ENCODE data around the gene SWSAP1.
A peak's percentile ranks its signal among the peaks of the same experiment; 100 is the strongest.
"Not testable (repeated sequence)": the region's sequence is repeated elsewhere in the genome, so short reads cannot be mapped to it uniquely, and the experiment has no call there.

Gene SWSAP1

GRCh38 chr19:11342429-11342828 lies 32.0 kb upstream of the SWSAP1 start:
- TF ChIP-seq CTCF (IDR thresholded peaks at IDR 0.05; ENCODE audit: extremely low read depth, insufficient read depth, missing control alignments), result no peak
- in situ Hi-C loops (cut with MboI; ENCODE audit: low pct_unique_long_range_greater_than_20kb, low sequenced_read_pairs, unreplicated experiment), result no loop called here
- DNase-seq (ENCODE audit: low spot score), result no peak

GRCh38 chr19:11345122-11345803 lies 29.2 kb upstream of the SWSAP1 start:
- in situ Hi-C loops (cut with MboI; ENCODE audit: low pct_unique_long_range_greater_than_20kb, low sequenced_read_pairs, unreplicated experiment), result no loop called here
- no peak for DNase-seq (ENCODE audit: low spot score)
- TF ChIP-seq CTCF (IDR thresholded peaks at IDR 0.05; ENCODE audit: extremely low read depth, insufficient read depth, missing control alignments), result no peak

- in situ Hi-C loops (cut with MboI; ENCODE audit: low pct_unique_long_range_greater_than_20kb, low sequenced_read_pairs, unreplicated experiment), result no loop called here
- TF ChIP-seq CTCF (IDR thresholded peaks at IDR 0.05; ENCODE audit: extremely low read depth, insufficient read depth, missing control alignments), result peak; percentile 26
- DNase-seq (ENCODE audit: low spot score), result peak; percentile 97
Observed at GRCh38 chr19:11346104-11346940, 28.1 kb upstream of the SWSAP1 start, which contains the start of the genes CCDC159 and TMEM205. CCDC159 (plus strand) TSS chr19:11346519; CDS start chr19:11346607, 88 bp downstream. TMEM205 (minus strand) TSS chr19:11346268; CDS start chr19:11345619, 649 bp downstream.

GRCh38 chr19:11347546-11348039 lies 26.9 kb upstream of the SWSAP1 start:
- DNase-seq (ENCODE audit: low spot score), result no peak
- no peak for TF ChIP-seq CTCF (IDR thresholded peaks at IDR 0.05; ENCODE audit: extremely low read depth, insufficient read depth, missing control alignments)
- in situ Hi-C loops (cut with MboI; ENCODE audit: low pct_unique_long_range_greater_than_20kb, low sequenced_read_pairs, unreplicated experiment), result no loop called here

GRCh38 chr19:11349171-11349570 lies 25.3 kb upstream of the SWSAP1 start:
- no peak for DNase-seq (ENCODE audit: low spot score)
- in situ Hi-C loops (cut with MboI; ENCODE audit: low pct_unique_long_range_greater_than_20kb, low sequenced_read_pairs, unreplicated experiment), result no loop called here
- no peak for TF ChIP-seq CTCF (IDR thresholded peaks at IDR 0.05; ENCODE audit: extremely low read depth, insufficient read depth, missing control alignments)

- in situ Hi-C loops (cut with MboI; ENCODE audit: low pct_unique_long_range_greater_than_20kb, low sequenced_read_pairs, unreplicated experiment); DNase-seq (ENCODE audit: low spot score): not testable (repeated sequence)
Observed at GRCh38 chr19:11354102-11354501, 20.4 kb upstream of the SWSAP1 start.
